Activated T-cell treated with anti-CD3 and anti-CD28 coated beads, Interleukin-2, amount 50 U/mL, for 4 hours (primary cell): ENCODE measurements around the gene VPS35L. TPM values are rescaled to one million over a fixed set of nuclear protein-coding genes. Genes with fewer than 3 reads are reported as not detected.

Experiments
- ATAC-seq, 2 donors: fragments of 200-7000 bp; cut with Tn5 transposase; one replicate each; pipeline ENCODE4 v1.10.0; 2021
- DNase-seq: peaks from one replicate; pipeline ENCODE4 v3.0.0-alpha.2; 2020
- H3K27me3 Mint-ChIP-seq: one replicate; pipeline ENCODE4 v1.8.0; 2021; ENCODE audit warnings: low read depth, mixed read lengths
- H3K36me3 Mint-ChIP-seq: one replicate; pipeline ENCODE4 v1.8.0; 2022; ENCODE audit warnings: mixed read lengths; ENCODE audit not compliant: insufficient read depth
- H3K4me1 Mint-ChIP-seq: one replicate; pipeline ENCODE4 v1.8.0; 2021; ENCODE audit warnings: low read depth, mixed read lengths
- H3K4me3 Mint-ChIP-seq: one replicate; pipeline ENCODE4 v1.8.0; 2021; ENCODE audit warnings: mild to moderate bottlenecking, moderate library complexity, mixed read lengths
- H3K9me3 Mint-ChIP-seq: one replicate; pipeline ENCODE4 v1.8.0; 2021; ENCODE audit warnings: mixed read lengths
- total RNA-seq, 3 donors: library from RNA; stranded (reverse); gene quantifications; one replicate each; pipeline ENCODE4 v1.2.1, GENCODE V29; 2021

The VPS35L gene
- total RNA-seq, 3 donors from 2014 or later: 29.9 to 34.5 (median 30.9) TPM

DNA sequence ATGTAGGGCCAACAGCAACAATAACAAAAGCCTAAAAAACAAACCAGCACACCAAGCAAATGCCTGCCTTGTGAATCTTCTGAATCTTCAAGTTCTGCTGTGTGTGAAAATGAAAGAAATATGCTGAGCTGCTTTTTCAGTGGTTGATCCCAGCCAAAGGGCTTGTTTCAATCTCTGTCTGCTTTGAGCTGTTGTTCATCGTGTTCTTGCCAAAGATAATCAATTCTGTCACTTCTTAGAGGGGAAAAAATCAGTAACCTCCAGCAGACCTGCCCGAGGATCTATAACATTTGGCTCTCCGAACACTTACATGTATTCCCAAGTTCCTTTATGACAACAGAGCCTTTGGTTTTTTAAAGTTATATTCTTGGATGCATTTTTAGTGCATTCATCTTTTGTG lies 65.9 kb downstream of the VPS35L start:
- ATAC-seq: no peak
- H3K36me3 Mint-ChIP-seq: peaks cover 6% of the 10 kb centered on the region

DNA sequence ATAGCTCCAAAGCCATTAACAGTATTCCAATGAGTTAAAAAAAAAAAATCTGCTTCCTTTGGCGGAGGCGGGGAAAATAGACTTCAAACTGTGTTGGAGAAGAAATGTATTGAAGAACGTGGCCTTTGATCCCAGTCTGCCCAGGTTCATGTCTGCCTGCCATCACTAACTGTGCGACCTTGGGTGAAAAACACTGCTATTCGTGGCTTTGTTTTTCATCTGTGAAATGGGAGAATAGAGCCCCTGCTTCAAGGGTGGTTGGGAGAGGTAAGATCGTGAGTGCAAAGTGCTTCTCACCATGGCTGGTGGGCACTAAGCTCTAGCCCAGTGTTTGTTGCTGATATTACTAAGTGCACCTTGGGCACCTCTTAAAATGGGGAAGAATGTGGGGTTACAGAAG lies 69.5 kb downstream of the VPS35L start:
- ATAC-seq: no peak
- H3K36me3 Mint-ChIP-seq: peaks cover 18% of the 10 kb centered on the region

More for the DNA sequence above, 65.9 kb downstream of the VPS35L start:
- H3K9me3 Mint-ChIP-seq: no peaks in the 10 kb centered on the region
- DNase-seq: no peak
- no peaks in the 10 kb centered on the region for H3K27me3 Mint-ChIP-seq
- no peak overlapping the region for H3K4me3 Mint-ChIP-seq
- H3K4me1 Mint-ChIP-seq: no peaks in the 10 kb centered on the region

DNA sequence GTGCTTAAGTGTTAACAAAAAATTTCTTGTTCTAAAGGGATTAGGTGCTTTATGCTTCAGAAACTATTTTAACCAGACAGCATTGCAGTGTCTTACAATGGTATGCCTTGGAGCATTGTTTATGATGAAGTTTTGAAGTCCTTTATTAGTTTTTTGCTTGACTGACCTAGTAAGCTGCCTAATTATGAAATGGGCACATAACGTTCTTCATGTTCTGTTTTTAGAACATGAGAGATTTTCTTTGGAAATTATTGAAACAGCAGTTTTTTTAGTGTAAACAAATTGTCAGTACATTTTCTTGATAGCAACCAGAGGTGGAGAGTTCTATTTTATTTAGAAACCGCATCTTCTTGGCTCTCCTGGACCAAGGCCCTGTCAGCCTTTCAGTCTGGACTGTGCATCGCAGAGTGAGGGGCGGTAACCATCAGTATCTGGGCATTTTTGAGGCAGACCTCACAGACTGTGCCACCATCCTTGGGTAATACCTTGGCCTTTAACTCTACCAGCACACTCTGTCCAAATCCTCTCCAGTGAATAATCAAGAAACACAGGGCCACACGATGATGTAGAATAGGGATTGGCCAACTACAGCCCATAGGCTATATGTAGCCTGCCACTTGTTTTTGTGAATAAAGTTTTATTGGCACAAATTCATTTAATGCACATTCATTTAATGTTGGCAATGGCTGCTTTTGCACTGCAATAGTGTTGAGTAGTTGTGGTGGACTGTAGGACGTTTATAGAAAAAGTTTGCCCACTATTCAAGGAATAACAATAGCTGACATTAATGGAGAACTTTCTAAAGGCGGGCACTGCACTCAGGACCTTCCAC lies 81.1 kb downstream of the VPS35L start:
- H3K36me3 Mint-ChIP-seq: peaks cover 32% of the 10 kb centered on the region

More for the DNA sequence above, 69.5 kb downstream of the VPS35L start:
- Mint-ChIP-seq H3K4me1 (no peaks in the 10 kb centered on the region), H3K4me3 (no peak overlapping the region), H3K9me3 (no peaks in the 10 kb centered on the region), H3K27me3 (no peaks in the 10 kb centered on the region)
- no peak for DNase-seq

DNA sequence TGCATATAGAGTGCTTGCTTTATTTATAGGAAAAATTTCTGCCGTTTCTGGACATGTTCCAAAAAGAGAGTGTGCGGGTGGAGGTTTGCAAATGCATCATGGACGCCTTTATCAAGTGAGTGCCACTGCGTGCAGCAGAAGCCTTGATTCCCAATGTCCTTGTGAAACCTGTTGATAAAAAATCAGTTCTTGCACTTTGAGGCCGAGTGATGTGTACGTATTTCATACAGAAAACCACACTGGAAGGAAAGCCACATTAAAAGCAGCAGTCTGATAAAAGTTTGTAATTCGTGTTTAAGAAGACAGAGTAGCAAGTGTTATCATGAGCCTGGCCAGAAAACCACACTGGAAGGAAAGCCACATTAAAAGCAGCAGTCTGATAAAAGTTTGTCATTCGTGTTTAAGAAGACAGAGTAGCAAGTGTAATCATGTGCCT lies 84.5 kb downstream of the VPS35L start:
- peak in 1 of 2 donors; percentile 40 for ATAC-seq
- H3K4me3 Mint-ChIP-seq: no peak overlapping the region
- peaks cover 19% of the 10 kb centered on the region for H3K4me1 Mint-ChIP-seq
- H3K9me3 Mint-ChIP-seq: no peaks in the 10 kb centered on the region
- DNase-seq: no peak
- H3K36me3 Mint-ChIP-seq: peaks cover 34% of the 10 kb centered on the region
- H3K27me3 Mint-ChIP-seq: no peaks in the 10 kb centered on the region

More for the DNA sequence above, 81.1 kb downstream of the VPS35L start:
- no peak for DNase-seq
- H3K4me3 Mint-ChIP-seq: no peak overlapping the region
- H3K4me1 Mint-ChIP-seq: peaks cover 19% of the 10 kb centered on the region
- H3K9me3 Mint-ChIP-seq: no peaks in the 10 kb centered on the region
- H3K27me3 Mint-ChIP-seq: no peaks in the 10 kb centered on the region
- no peak for ATAC-seq

DNA sequence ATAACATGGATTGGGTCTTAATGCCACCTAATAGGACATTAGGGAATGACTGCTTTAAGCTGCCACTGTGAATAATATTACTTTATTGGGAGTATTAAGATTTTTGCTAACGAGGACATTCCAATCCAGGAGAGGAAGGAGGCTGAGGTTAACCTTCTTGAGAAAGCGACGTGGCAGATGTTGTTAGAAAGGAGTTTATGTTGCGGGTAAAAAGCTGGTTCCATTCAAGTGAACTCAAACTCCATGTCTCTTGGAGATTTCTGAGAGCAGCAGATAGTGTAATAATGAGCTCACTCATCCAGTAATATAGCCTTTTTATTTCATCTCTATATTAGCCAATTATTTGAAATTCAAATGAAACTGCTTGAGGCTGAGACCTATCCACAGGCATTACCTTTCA lies 87.0 kb downstream of the VPS35L start:
- H3K9me3 Mint-ChIP-seq: no peaks in the 10 kb centered on the region
- peaks cover 36% of the 10 kb centered on the region for H3K36me3 Mint-ChIP-seq
- no peak for DNase-seq
- ATAC-seq: no peak
- peaks cover 19% of the 10 kb centered on the region for H3K4me1 Mint-ChIP-seq
- no peaks in the 10 kb centered on the region for H3K27me3 Mint-ChIP-seq
- H3K4me3 Mint-ChIP-seq: no peak overlapping the region

DNA sequence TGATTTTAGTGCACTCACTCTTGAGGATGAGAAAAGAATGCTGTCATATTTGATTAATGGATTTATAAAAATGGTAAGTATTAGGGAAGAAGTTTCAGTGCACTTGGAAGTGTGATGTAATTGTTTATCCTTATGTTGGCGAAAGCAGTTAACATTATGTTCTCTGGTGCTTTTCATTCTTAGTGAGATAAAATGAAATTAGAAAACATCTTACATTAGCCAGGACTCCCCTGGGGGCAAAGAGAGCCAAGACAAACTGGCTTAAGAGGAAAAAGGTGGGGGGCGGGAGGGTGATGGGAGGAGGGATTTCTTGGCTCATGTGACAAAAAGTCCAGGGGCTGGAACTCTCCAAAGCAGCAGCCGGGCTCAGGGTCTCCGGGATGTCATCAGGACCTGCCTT lies 89.4 kb downstream of the VPS35L start:
- Mint-ChIP-seq H3K9me3 (no peaks in the 10 kb centered on the region), H3K36me3 (peaks cover 31% of the 10 kb centered on the region), H3K4me3 (no peak overlapping the region), H3K4me1 (peaks cover 9% of the 10 kb centered on the region), H3K27me3 (no peaks in the 10 kb centered on the region)
- ATAC-seq (no peak), DNase-seq (no peak)

DNA sequence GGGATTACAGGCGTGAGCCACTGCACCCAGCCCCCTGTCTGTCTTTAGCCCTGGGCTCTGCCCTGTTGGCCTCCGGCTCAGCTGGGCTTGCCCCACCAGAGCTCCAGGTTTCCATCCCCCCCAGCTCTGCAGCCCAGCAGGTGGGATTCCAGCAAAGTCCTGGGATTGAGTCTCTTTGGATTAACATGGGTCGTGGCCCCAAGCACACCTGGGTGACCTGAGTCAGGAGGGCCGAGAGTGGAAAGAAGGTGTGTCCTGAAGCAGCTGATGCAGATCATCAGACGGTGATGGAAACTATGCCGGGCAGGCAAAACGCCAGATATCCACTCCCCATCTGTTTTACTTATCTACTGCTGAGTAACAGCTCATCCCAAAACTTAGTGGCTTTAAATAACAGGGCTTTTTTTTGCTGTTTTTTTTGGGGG lies 90.1 kb downstream of the VPS35L start:
- H3K9me3 Mint-ChIP-seq: no peaks in the 10 kb centered on the region
- no peaks in the 10 kb centered on the region for H3K27me3 Mint-ChIP-seq
- peaks cover 35% of the 10 kb centered on the region for H3K36me3 Mint-ChIP-seq
- H3K4me3 Mint-ChIP-seq: no peak overlapping the region
- ATAC-seq (no peak), DNase-seq (no peak)
- H3K4me1 Mint-ChIP-seq: peaks cover 2% of the 10 kb centered on the region

DNA sequence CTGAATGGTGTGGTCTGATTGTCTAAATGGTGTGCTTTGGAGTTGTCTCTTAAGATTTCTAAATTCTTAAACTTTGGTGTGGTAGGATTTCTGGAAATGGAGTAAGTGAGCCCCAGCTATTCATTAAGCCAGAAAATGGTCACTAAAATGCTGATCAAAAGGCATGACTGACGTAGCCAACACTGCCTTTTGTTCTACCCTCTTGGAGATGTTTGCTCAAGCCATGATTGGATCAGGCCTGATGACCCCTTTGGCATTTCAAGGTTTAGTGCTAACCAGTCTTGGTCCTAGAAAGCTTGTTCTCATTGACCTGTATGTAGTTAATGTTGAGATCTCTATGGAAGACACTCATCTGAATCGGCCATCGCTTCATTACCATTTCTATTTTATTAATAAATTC lies 94.5 kb downstream of the VPS35L start:
- H3K27me3 Mint-ChIP-seq: no peaks in the 10 kb centered on the region
- H3K4me3 Mint-ChIP-seq: no peak overlapping the region
- ATAC-seq (no peak), DNase-seq (no peak)
- H3K4me1 Mint-ChIP-seq: no peaks in the 10 kb centered on the region
- no peaks in the 10 kb centered on the region for H3K9me3 Mint-ChIP-seq
- H3K36me3 Mint-ChIP-seq: peaks cover 34% of the 10 kb centered on the region

DNA sequence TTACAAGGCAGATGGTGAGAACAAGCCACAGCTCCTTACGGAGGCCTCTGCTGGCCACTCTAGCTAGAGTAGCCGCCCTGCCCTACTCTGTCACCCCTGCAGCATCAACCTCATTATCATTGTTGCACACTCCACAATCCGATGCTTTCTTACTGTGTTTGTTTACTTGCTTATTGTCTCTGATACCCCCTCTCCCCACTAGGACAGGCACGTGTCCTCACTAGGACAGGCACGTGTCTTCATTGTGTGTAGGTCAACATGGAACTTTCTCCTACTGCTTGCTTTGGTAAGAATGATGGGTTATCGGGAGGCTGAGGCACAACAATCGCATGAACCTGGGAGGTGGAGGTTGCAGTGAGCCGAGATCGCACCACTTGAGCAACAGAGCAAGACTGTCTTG lies 98.6 kb downstream of the VPS35L start:
- no peak overlapping the region for H3K4me3 Mint-ChIP-seq
- no peaks in the 10 kb centered on the region for H3K4me1 Mint-ChIP-seq
- H3K9me3 Mint-ChIP-seq: no peaks in the 10 kb centered on the region
- ATAC-seq: no peak
- H3K36me3 Mint-ChIP-seq: peaks cover 44% of the 10 kb centered on the region
- DNase-seq: no peak
- no peaks in the 10 kb centered on the region for H3K27me3 Mint-ChIP-seq

DNA sequence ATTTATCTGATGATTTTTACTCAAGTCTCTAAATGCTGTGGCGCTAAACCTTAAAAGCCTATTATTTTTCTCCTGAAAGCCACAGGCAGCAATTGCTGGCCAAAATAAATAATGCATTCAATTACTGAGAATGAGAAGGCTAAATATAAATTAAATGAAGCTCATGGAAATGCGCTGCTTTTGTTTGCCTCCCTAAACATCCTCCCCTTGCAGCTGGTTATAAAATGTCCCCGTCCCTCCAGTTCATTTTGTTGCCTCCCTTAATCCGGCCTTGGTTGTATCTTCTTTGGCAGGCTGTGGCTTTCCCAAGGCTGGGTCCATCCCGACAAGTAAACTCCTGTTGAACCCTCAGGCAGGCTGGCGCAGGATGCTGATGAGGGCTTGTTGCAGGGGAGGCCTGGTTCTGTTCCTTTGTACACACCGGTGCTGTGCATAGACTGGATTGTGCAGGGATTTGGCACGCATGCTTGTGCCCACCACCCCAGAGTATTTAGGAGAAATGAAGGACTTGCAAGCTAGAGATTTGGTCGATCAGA lies 99.8 kb downstream of the VPS35L start:
- Mint-ChIP-seq H3K9me3 (no peaks in the 10 kb centered on the region), H3K27me3 (no peaks in the 10 kb centered on the region), H3K4me3 (no peak overlapping the region), H3K4me1 (peaks cover 1% of the 10 kb centered on the region), H3K36me3 (peaks cover 42% of the 10 kb centered on the region)
- no peak for DNase-seq
- ATAC-seq: no peak

DNA sequence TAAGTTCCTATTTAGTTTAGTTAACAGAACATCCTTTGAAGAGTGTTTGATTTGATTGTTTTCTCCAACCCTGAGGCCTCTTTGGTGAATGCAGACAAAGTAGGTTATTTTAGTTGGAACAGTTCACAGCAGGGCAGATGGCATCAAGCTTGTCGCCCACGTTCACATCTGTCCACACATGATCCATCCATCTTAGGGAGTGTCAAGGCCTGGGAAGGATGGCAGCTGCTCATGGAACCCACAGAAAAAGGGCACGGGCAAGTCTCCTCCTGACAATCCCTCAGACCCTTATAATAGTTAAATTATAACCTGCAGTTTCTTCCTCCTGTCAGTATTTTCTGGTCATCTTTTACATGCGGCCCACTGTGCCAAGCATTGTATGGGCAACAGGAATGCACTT lies 102.3 kb downstream of the VPS35L start:
- Mint-ChIP-seq H3K4me3 (no peak overlapping the region), H3K4me1 (peaks cover 5% of the 10 kb centered on the region), H3K9me3 (no peaks in the 10 kb centered on the region), H3K36me3 (peaks cover 39% of the 10 kb centered on the region), H3K27me3 (no peaks in the 10 kb centered on the region)
- DNase-seq (no peak), ATAC-seq (no peak)

DNA sequence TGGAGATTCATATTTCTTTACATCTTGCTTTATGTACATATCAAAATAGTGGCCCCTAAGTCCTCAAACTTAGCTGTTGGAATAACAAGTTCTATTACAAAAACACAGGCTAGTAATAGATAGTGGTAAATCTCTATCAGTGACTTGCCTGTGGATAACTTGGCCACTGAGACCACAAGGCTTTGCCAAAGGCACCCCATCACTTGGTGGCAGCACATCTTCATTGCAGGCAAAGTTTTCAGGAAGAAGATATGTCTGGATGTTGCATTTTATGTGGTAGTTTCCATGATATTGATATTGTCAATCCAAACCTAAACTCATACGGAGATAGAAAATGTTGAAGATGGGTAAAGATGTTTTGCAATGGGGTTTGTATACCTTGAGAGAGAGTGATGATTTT lies 104.1 kb downstream of the VPS35L start:
- DNase-seq: no peak
- Mint-ChIP-seq H3K27me3 (no peaks in the 10 kb centered on the region), H3K36me3 (peaks cover 34% of the 10 kb centered on the region), H3K4me3 (no peak overlapping the region), H3K9me3 (no peaks in the 10 kb centered on the region), H3K4me1 (peaks cover 5% of the 10 kb centered on the region)
- no peak for ATAC-seq

DNA sequence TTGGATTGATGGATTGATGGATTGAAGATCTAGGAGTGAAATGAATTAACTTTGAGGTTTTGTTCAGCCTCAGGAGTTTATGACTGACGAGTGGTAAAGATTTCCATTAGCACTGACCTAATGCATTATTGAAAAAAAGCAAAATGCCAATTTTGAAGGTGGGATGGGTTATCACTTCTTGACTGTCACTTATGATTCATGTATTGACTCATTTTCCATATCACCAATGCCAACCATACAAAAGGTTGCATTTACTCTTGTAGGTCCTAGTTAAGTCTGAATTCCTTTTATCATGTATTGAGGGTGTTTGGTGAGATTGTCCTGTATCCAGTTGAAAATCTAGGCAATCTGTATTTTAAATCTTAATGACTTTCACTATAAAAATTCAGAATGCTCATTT lies 104.9 kb downstream of the VPS35L start:
- H3K27me3 Mint-ChIP-seq: no peaks in the 10 kb centered on the region

DNA sequence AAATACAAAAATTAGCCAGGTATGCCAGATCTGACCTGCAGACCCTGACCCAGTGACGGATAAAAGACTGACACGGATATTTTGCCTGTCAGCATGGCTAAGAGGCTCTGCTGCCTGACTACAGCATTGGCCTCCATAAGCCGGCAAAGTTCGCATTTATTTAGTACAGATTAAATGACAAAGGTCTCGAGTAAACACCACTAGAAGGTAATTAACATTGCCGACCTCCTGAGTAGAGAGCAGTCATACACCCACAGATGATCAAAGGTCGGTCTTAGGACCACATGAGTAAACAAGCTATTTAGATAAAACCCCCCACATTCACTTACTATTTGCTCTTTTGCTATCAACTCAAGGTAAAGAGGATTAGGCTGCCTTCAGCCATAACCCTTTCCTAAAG lies 106.8 kb downstream of the VPS35L start:
- Mint-ChIP-seq H3K36me3 (peaks cover 30% of the 10 kb centered on the region), H3K4me1 (peaks cover 5% of the 10 kb centered on the region), H3K4me3 (no peak overlapping the region), H3K9me3 (peaks cover 4% of the 10 kb centered on the region), H3K27me3 (no peaks in the 10 kb centered on the region)
- DNase-seq (no peak), ATAC-seq (no peak)

More for the DNA sequence above, 104.9 kb downstream of the VPS35L start:
- H3K4me3 Mint-ChIP-seq: no peak overlapping the region
- peaks cover 4% of the 10 kb centered on the region for H3K9me3 Mint-ChIP-seq
- peak in 1 of 2 donors; percentile 27 for ATAC-seq
- H3K4me1 Mint-ChIP-seq: peaks cover 5% of the 10 kb centered on the region
- peaks cover 37% of the 10 kb centered on the region for H3K36me3 Mint-ChIP-seq
- no peak for DNase-seq

DNA sequence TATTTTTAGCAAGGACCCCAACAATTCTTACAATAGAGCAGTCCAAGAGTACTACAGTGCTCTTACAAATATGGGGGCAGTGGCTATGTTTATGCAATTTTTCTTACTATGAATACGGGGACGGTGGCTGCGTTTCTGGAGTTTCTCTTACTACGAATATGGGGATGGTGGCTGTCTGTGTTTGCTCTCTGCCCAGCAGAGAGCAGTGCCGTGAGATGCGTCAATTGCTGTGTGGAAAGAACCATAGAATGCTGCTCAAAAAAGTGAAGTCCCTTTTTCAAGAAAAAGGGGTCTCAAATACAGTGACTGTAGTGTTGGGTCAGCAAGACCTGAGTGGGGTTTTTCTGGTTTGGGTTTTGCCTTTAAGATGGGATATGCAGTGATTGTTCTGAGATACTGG lies 108.7 kb downstream of the VPS35L start:
- H3K9me3 Mint-ChIP-seq: peaks cover 4% of the 10 kb centered on the region
- no peak overlapping the region for H3K4me3 Mint-ChIP-seq
- peaks cover 5% of the 10 kb centered on the region for H3K4me1 Mint-ChIP-seq
- H3K36me3 Mint-ChIP-seq: peaks cover 33% of the 10 kb centered on the region
- no peak for DNase-seq
- ATAC-seq: no peak
- H3K27me3 Mint-ChIP-seq: no peaks in the 10 kb centered on the region
